Prostate gland (tissue), 2 donors: ENCODE data around the gene DHX38.

ENCODE experiments used
- POLR2AphosphoS5 ChIP-seq: sonication (generic); formaldehyde crosslinking; IDR thresholded peaks from one replicate; pipeline ENCODE4 v1.6.1; 2017; ENCODE audit warnings: antibody characterized with exemption
- TF ChIP-seq, protein P1 (sequence below), 4 experiments: fragments of 200-600 bp in 2 of 4; fragments of 450-650 bp in 2 of 4; sonication (generic) in 2 of 4; IDR thresholded peaks; 1 replicate in 3 of 4; 2 replicates in 1 of 4; pipeline ENCODE4 v1.5.1; 2016 to 2019; ENCODE audit warnings: antibody characterized with exemption in 4 of 4, mild to moderate bottlenecking in 2 of 4, moderate library complexity in 2 of 4

DNA sequence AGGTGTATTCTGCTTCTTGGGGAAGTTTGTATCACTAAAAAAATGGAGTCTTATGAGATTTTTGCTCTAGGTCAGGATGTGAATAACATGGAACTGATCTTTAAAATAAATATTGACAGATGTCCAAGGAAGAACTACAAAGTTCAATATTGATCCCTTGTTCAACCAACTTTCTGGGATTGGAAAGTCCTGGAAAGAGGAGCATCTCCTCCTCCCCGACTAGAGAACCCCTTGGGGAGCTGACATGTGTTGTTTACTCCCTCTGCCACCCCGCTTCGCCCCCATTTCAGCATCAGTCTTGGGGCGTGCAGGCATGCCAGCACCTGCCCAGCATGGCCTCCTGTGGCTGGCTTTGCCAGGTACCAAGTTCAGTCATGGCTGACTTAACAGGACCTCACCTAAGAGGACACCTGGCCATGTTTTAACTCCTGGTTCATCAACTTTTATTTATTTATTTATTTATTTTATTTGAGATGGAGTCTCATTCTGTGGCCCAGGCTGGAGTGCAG is 44.5 kb downstream of the DHX38 start:
- TF ChIP-seq, protein P1, sequence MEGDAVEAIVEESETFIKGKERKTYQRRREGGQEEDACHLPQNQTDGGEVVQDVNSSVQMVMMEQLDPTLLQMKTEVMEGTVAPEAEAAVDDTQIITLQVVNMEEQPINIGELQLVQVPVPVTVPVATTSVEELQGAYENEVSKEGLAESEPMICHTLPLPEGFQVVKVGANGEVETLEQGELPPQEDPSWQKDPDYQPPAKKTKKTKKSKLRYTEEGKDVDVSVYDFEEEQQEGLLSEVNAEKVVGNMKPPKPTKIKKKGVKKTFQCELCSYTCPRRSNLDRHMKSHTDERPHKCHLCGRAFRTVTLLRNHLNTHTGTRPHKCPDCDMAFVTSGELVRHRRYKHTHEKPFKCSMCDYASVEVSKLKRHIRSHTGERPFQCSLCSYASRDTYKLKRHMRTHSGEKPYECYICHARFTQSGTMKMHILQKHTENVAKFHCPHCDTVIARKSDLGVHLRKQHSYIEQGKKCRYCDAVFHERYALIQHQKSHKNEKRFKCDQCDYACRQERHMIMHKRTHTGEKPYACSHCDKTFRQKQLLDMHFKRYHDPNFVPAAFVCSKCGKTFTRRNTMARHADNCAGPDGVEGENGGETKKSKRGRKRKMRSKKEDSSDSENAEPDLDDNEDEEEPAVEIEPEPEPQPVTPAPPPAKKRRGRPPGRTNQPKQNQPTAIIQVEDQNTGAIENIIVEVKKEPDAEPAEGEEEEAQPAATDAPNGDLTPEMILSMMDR (IDR thresholded peaks at IDR 0.05): no peak
- TF ChIP-seq POLR2AphosphoS5: no peak
